Smooth muscle cell (in vitro differentiated cells): ENCODE measurements around the gene NPTN. TPM values are rescaled to one million over a fixed set of nuclear protein-coding genes. Genes with fewer than 3 reads are reported as not detected.

Experiments used
- DNase-seq: peaks from one replicate; lab custom pipeline; 2025; ENCODE audit not compliant: unreplicated experiment; lab: John Stamatoyannopoulos, UW
- H2AFZ ChIP-seq: fragments of 200-600 bp; sonication (generic); 2 replicates; pipeline ENCODE4 v1.6.0; 2016; ENCODE audit warnings: antibody characterized with exemption, low read depth, mild to moderate bottlenecking
- H3F3A ChIP-seq: fragments of 200-600 bp; sonication (generic); 2 replicates; pipeline ENCODE4 v1.6.0; 2017; ENCODE audit warnings: antibody characterized with exemption, low read depth
- H3K27ac ChIP-seq: fragments of 200-600 bp; sonication (generic); 2 replicates; pipeline ENCODE4 v1.5.1; 2016; ENCODE audit warnings: low read depth, mild to moderate bottlenecking
- H3K27me3 ChIP-seq: fragments of 200-600 bp; sonication (generic); 2 replicates; pipeline ENCODE4 v1.6.1; 2016; ENCODE audit warnings: low read depth, mild to moderate bottlenecking
- H3K36me3 ChIP-seq: fragments of 200-600 bp; sonication (generic); 2 replicates; pipeline ENCODE4 v1.5.1; 2016; ENCODE audit warnings: low read depth
- H3K4me1 ChIP-seq: fragments of 200-600 bp; sonication (generic); 2 replicates; pipeline ENCODE4 v1.5.1; 2016; ENCODE audit warnings: low read depth
- H3K4me2 ChIP-seq: fragments of 200-600 bp; sonication (generic); 2 replicates; pipeline ENCODE4 v1.6.0; 2016; ENCODE audit warnings: mild to moderate bottlenecking
- H3K4me3 ChIP-seq: fragments of 200-600 bp; sonication (generic); 2 replicates; pipeline ENCODE4 v1.5.1; 2016; ENCODE audit warnings: mild to moderate bottlenecking
- H3K79me2 ChIP-seq: fragments of 200-600 bp; sonication (generic); 2 replicates; pipeline ENCODE4 v1.6.0; 2016; ENCODE audit warnings: low read depth, mild to moderate bottlenecking
- H3K9ac ChIP-seq: fragments of 200-600 bp; sonication (generic); 2 replicates; pipeline ENCODE4 v1.6.0; 2016; ENCODE audit warnings: low read depth
- H3K9me3 ChIP-seq: fragments of 200-600 bp; sonication (generic); replicated peaks from 2 replicates; pipeline ENCODE4 v1.5.1; 2016; ENCODE audit warnings: low read depth
- H4K20me1 ChIP-seq: fragments of 200-600 bp; sonication (generic); 2 replicates; pipeline ENCODE4 v1.6.0; 2016; ENCODE audit warnings: low read depth
- WGBS: methylation state at CpG from one replicate; pipeline ENCODE4 v1.1.7; 2016; ENCODE audit warnings: low lambda C conversion rate; 5-methylcytosine and 5-hydroxymethylcytosine counted together
- polyA plus RNA-seq: library from polyadenylated mRNA; unstranded; fragments of >200 nt; fragmentation: Nextera tagmentation; extraction: Ambion mirVana; gene quantifications from 2 replicates; pipeline ENCODE4 v1.2.1, GENCODE V29; 2016
- total RNA-seq: library from RNA; depleted of rRNA; stranded (reverse); fragments of >200 nt; gene quantifications from 2 replicates; pipeline ENCODE4 v1.2.3, GENCODE V29; 2014
- TF ChIP-seq, protein P1 (sequence below): fragments of 200-600 bp; sonication (generic); IDR thresholded peaks from 2 replicates; pipeline ENCODE4 v1.5.1; 2017; ENCODE audit warnings: borderline replicate concordance, mild to moderate bottlenecking, antibody characterized with exemption; ENCODE audit not compliant: insufficient read depth, poor library complexity, severe bottlenecking

The NPTN gene
- total and polyA plus RNA-seq, 2 experiments from 2014 or later, result 153 to 215 TPM

DNA sequence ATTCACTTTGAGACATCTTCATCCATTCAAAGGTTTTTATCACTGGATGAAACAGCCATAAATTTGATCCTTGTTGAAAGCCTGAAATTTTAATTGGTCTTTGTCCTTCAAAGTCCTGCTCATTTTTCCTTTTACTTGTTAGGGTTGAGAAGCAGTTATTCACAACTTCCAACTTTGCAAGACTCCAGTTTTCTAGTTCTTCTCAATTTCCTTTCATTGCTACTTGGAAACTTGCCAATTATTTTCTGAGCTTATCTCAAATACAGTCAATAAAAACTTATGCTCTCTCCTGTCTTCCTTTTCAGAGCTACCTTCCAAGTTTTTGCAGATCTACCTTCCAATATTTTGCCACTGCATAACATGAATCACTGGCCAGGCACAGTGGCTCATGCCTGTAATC is 27.3 kb upstream of the NPTN start:
- Histone ChIP-seq H3F3A (no peaks in the 10 kb centered on the region), H3K36me3 (no peaks in the 10 kb centered on the region), H2AFZ (no peak overlapping the region), H3K27ac (no peak overlapping the region), H3K27me3 (no peaks in the 10 kb centered on the region), H3K9me3 (no peaks in the 10 kb centered on the region), H3K4me1 (no peaks in the 10 kb centered on the region), H4K20me1 (no peaks in the 10 kb centered on the region), H3K9ac (no peak overlapping the region), H3K4me3 (no peak overlapping the region), H3K4me2 (no peak overlapping the region), H3K79me2 (no peaks in the 10 kb centered on the region)
- TF ChIP-seq, protein P1, sequence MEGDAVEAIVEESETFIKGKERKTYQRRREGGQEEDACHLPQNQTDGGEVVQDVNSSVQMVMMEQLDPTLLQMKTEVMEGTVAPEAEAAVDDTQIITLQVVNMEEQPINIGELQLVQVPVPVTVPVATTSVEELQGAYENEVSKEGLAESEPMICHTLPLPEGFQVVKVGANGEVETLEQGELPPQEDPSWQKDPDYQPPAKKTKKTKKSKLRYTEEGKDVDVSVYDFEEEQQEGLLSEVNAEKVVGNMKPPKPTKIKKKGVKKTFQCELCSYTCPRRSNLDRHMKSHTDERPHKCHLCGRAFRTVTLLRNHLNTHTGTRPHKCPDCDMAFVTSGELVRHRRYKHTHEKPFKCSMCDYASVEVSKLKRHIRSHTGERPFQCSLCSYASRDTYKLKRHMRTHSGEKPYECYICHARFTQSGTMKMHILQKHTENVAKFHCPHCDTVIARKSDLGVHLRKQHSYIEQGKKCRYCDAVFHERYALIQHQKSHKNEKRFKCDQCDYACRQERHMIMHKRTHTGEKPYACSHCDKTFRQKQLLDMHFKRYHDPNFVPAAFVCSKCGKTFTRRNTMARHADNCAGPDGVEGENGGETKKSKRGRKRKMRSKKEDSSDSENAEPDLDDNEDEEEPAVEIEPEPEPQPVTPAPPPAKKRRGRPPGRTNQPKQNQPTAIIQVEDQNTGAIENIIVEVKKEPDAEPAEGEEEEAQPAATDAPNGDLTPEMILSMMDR, result no peak
- no peak for DNase-seq

DNA sequence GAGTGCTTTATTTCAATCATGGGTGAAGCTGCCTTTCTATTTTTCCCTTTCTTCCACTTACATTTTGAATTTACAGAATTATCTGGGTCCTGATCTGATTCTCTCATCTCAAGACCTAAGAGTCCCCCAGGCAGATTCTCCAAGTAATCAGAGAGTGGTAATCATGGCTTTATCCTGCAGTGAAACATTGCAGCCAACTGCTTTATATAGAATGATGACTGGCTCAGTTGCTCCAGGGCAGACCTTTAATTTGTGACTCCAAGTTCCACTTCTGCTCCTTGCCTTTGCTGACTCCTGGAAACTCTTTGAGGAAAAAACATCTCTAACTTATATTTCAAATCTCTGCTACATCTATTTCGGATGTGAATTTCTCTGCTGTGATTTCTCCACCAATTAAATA is 25.5 kb upstream of the NPTN start:
- TF ChIP-seq, protein P1, result no peak
- DNase-seq, result no peak

DNA sequence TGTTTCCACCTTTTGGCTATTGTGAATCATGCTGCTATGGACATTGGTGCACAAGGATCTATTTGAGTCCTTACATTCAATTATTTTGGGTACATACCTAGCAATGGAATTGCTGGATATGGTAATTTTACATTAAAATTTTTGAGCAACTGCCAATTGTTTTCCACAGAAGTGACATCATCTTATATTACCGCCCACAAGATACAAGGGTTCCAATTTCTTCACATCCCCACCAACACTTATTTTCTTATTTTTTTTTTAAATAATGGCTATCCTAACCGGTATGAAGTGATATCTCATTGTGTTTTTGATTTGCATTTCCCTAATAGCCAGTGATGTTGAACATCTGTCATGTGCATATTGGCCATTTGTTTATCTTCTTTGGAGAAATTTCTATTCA is 22.5 kb upstream of the NPTN start:
- H3K27ac ChIP-seq, result no peak overlapping the region
- no peaks in the 10 kb centered on the region for H3K9me3 ChIP-seq
- H3K27me3 ChIP-seq, result no peaks in the 10 kb centered on the region
- no peak overlapping the region for H2AFZ ChIP-seq
- no peaks in the 10 kb centered on the region for H4K20me1 ChIP-seq
- TF ChIP-seq, protein P1, result no peak
- H3K36me3 ChIP-seq, result no peaks in the 10 kb centered on the region
- no peak overlapping the region for H3K9ac ChIP-seq
- H3K4me2 ChIP-seq, result no peak overlapping the region
- no peak overlapping the region for H3K4me3 ChIP-seq
- DNase-seq, result no peak
- WGBS, result 91% methylated on average over 2 of the region's 2 CpGs
- no peaks in the 10 kb centered on the region for H3K79me2 ChIP-seq
- no peaks in the 10 kb centered on the region for H3K4me1 ChIP-seq
- peaks cover 3% of the 10 kb centered on the region for H3F3A ChIP-seq

More for the DNA sequence above, 25.5 kb upstream of the NPTN start:
- Histone ChIP-seq H3F3A (no peaks in the 10 kb centered on the region), H3K27me3 (no peaks in the 10 kb centered on the region), H4K20me1 (no peaks in the 10 kb centered on the region), H3K9me3 (no peaks in the 10 kb centered on the region), H3K4me2 (no peak overlapping the region), H3K79me2 (no peaks in the 10 kb centered on the region), H2AFZ (no peak overlapping the region), H3K4me3 (no peak overlapping the region), H3K36me3 (no peaks in the 10 kb centered on the region), H3K27ac (no peak overlapping the region), H3K4me1 (no peaks in the 10 kb centered on the region), H3K9ac (no peak overlapping the region)
- WGBS, result 85% methylated on average over 1 of the region's 1 CpG

DNA sequence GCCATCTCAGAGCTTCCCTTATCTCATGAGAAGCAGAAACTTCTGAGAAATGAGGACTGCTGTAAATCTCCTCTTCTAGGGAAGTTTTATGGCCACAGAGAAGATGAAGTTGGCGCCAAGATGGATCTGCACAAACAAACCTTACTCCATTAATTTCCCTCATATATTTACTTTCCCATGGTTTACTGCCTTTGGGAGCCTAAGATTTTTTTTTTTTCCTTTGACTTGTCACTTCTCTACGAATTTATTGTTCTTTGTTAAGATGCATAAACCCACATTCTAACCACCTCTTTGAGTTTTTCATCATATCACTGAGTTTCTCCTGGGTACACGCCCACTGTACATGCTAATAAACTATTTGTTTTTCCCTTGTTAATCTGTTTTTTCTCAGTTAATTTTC is 21.5 kb upstream of the NPTN start:
- H3K9me3 ChIP-seq, result no peaks in the 10 kb centered on the region

More for the DNA sequence above, 21.5 kb upstream of the NPTN start:
- Histone ChIP-seq H4K20me1 (no peaks in the 10 kb centered on the region), H3K79me2 (no peaks in the 10 kb centered on the region), H3K9ac (no peak overlapping the region), H2AFZ (no peak overlapping the region), H3F3A (peaks cover 4% of the 10 kb centered on the region), H3K27me3 (no peaks in the 10 kb centered on the region), H3K4me1 (no peaks in the 10 kb centered on the region), H3K4me3 (no peak overlapping the region), H3K27ac (no peak overlapping the region), H3K36me3 (no peaks in the 10 kb centered on the region), H3K4me2 (no peak overlapping the region)
- 75% methylated on average over 3 of the region's 3 CpGs for WGBS
- TF ChIP-seq, protein P1, result no peak
- no peak for DNase-seq
